K562 (cell line): ENCODE measurements around the gene ARHGDIA. TPM values are rescaled to one million over a fixed set of nuclear protein-coding genes. Genes with fewer than 3 reads are reported as not detected.

Experiments
- ADNP ChIP-seq: fragments of 200-800 bp; sonication (Bioruptor generic); IDR thresholded peaks from 2 replicates; pipeline ENCODE4 v1.6.1; 2016; ENCODE audit warnings: missing genetic modification characterization, missing compliant biosample characterization
- CBX5 ChIP-seq: IDR thresholded peaks from 2 replicates; pipeline ENCODE4 v1.6.1; 2014; ENCODE audit warnings: low read depth, borderline replicate concordance
- CEBPG ChIP-seq, 3 experiments: fragments of 200-800 bp in 1 of 3; sonication (Bioruptor generic) in 1 of 3; sonication (generic) in 1 of 3; formaldehyde crosslinking in 1 of 3; IDR thresholded peaks in 2 of 3; conservative IDR thresholded peaks in 1 of 3; 2 replicates each; pipeline versions ENCODE4 v1.6.1 to v1.8.0; 2016 to 2022; ENCODE audit warnings: missing compliant biosample characterization in 2 of 3, missing genetic modification characterization in 2 of 3, mild to moderate bottlenecking in 1 of 3, missing genetic modification reagents in 1 of 3
- CXXC5 ChIP-seq: fragments of 250-450 bp; sonication (Bioruptor Pico); IDR thresholded peaks from 2 replicates; pipeline ENCODE4 v1.8.0; 2022; ENCODE audit warnings: inconsistent platforms, mild to moderate bottlenecking, moderate library complexity
- DEAF1 ChIP-seq: fragments of 450-650 bp; formaldehyde crosslinking; IDR thresholded peaks from 2 replicates; pipeline ENCODE4 v1.4.0; 2020; ENCODE audit warnings: mild to moderate bottlenecking, moderate library complexity
- EGR1 ChIP-seq: fragments of 450-650 bp; conservative IDR thresholded peaks from 2 replicates; pipeline ENCODE4 v1.6.1; 2017; ENCODE audit warnings: mild to moderate bottlenecking
- KLF16 ChIP-seq: IDR thresholded peaks from 2 replicates; pipeline ENCODE4 v1.6.1; 2016; ENCODE audit warnings: antibody characterized with exemption
- KLF6 ChIP-seq: fragments of 250-450 bp; sonication (Bioruptor Pico); IDR thresholded peaks from 2 replicates; pipeline ENCODE4 v1.4.0; 2020; ENCODE audit warnings: mild to moderate bottlenecking, moderate library complexity, borderline replicate concordance
- MCM2 ChIP-seq: fragments of 450-650 bp; IDR thresholded peaks from 2 replicates; pipeline ENCODE4 v1.6.1; 2017; ENCODE audit warnings: low read depth, mild to moderate bottlenecking
- MIER1 ChIP-seq: fragments of 450-650 bp; IDR thresholded peaks from 2 replicates; pipeline ENCODE4 v1.6.1; 2016; ENCODE audit warnings: antibody characterized with exemption, mild to moderate bottlenecking, low read depth
- NFYB ChIP-seq: IDR thresholded peaks from 2 replicates; pipeline ENCODE4 v1.6.1; 2011; ENCODE audit warnings: mild to moderate bottlenecking, moderate library complexity; ENCODE audit not compliant: insufficient read length; ENCODE audit errors: extremely low read depth
- PCBP2 ChIP-seq: fragments of 200-400 bp; formaldehyde crosslinking; IDR thresholded peaks from 2 replicates; pipeline ENCODE4 v1.6.1; 2018; ENCODE audit warnings: low read length, low read depth, mild to moderate bottlenecking, moderate library complexity; ENCODE audit not compliant: poor library complexity, severe bottlenecking
- SLC30A9 ChIP-seq: fragments of 250-450 bp; sonication (Bioruptor Pico); IDR thresholded peaks from 2 replicates; pipeline ENCODE4 v1.8.0; 2022; ENCODE audit warnings: mild to moderate bottlenecking, moderate library complexity
- SNAPC5 ChIP-seq: fragments of 250-450 bp; sonication (Bioruptor Pico); IDR thresholded peaks from 2 replicates; pipeline ENCODE4 v1.8.0; 2021; ENCODE audit warnings: moderate library complexity, mild to moderate bottlenecking, inconsistent platforms
- SPI1 ChIP-seq: IDR thresholded peaks from 2 replicates; pipeline ENCODE4 v1.6.1; 2011; ENCODE audit warnings: low read depth, low read length, control low read depth, borderline replicate concordance
- TCF3 ChIP-seq: sonication (generic); formaldehyde crosslinking; IDR thresholded peaks from 2 replicates; pipeline ENCODE4 v1.4.0; 2020; ENCODE audit warnings: mild to moderate bottlenecking, missing genetic modification reagents
- TFAM ChIP-seq: fragments of 250-450 bp; sonication (Bioruptor Pico); conservative IDR thresholded peaks from 2 replicates; pipeline ENCODE4 v1.5.0; 2021; ENCODE audit warnings: mild to moderate bottlenecking, moderate library complexity
- TGIF2 ChIP-seq: sonication (generic); formaldehyde crosslinking; IDR thresholded peaks from 2 replicates; pipeline ENCODE4 v1.8.1; 2022; ENCODE audit warnings: mild to moderate bottlenecking, missing genetic modification reagents, moderate library complexity
- ZNF639 ChIP-seq, 2 experiments: fragments of 200-800 bp in 1 of 2; sonication (Bioruptor generic) in 1 of 2; sonication (generic) in 1 of 2; formaldehyde crosslinking in 1 of 2; IDR thresholded peaks in 1 of 2; conservative IDR thresholded peaks in 1 of 2; 2 replicates each; pipeline versions ENCODE4 v1.5.0 to v1.6.1; 2016 to 2020; ENCODE audit warnings: missing compliant biosample characterization in 1 of 2, missing genetic modification characterization in 1 of 2, missing genetic modification reagents in 1 of 2
- ZNF740 ChIP-seq, 3 experiments: fragments of 200-800 bp in 1 of 3; sonication (Bioruptor generic) in 1 of 3; sonication (generic) in 1 of 3; formaldehyde crosslinking in 1 of 3; IDR thresholded peaks; 2 replicates each; pipeline versions ENCODE4 v1.6.1 to v1.8.0; 2016 to 2022; ENCODE audit warnings: mild to moderate bottlenecking in 2 of 3, missing compliant biosample characterization in 2 of 3, missing genetic modification characterization in 2 of 3, missing genetic modification reagents in 1 of 3
- polyA plus RNA-seq, 8 experiments: library from polyadenylated mRNA; depleted of rRNA in 4 of 8; stranded (reverse) in 5 of 8; unstranded in 3 of 8; fragments of >200 nt; fragmentation: Nextera tagmentation in 2 of 8; fragmentation: Illumina TruSeq in 1 of 8; extraction: Ambion mirVana in 2 of 8; extraction: Trizol in 1 of 8; gene quantifications; 2 replicates each; pipeline versions ENCODE4 v1.2.1 to v1.2.3, GENCODE V29; 2011 to 2014; ENCODE audit warnings: inconsistent platforms in 1 of 8, missing spikeins in 1 of 8
- total RNA-seq, 7 experiments: library from RNA; depleted of rRNA in 6 of 7; stranded (reverse); fragments of >200 nt in 6 of 7; fragmentation: Illumina TruSeq in 2 of 7; extraction: Trizol in 2 of 7; gene quantifications; 2 replicates each; pipeline versions ENCODE4 v1.2.1 to v1.2.3, GENCODE V29; 2011 to 2021; ENCODE audit warnings: low replicate concordance in 1 of 7

ARHGDIA gene
- total and polyA plus RNA-seq, 9 of the 15 experiments (the other 6 are each of a cell fraction or from before 2014, with no cell fraction given), result 9.6 to 340 (median 97.6) TPM

GRCh38 chr17:81871387-81872230 lies 472 bp upstream of the ARHGDIA start (continued):
- TF ChIP-seq KLF6 (CRISPR knock-in tag) (no peak; the same call in 1 of the 2 replicates), CEBPG (CRISPR knock-in tag; IDR thresholded peaks at IDR 0.05) (peak; percentile 70; the same call in 1 of the 2 replicates), CEBPG (tag; conservative IDR thresholded peaks at IDR 0.05 in 1 of 2, IDR thresholded peaks at IDR 0.05 in 1 of 2) (no peak), PCBP2 (no peak), KLF16 (no peak), MIER1 (no peak), SPI1 (peak; percentile 61), SLC30A9 (no peak), CBX5 (no peak), MCM2 (no peak), NFYB (no peak), TFAM (no peak), EGR1 (peak; percentile 57), TGIF2 (CRISPR knock-in tag) (peak; percentile 59; the same call in 1 of the 2 replicates), SNAPC5 (no peak), ZNF639 (CRISPR knock-in tag; conservative IDR thresholded peaks at IDR 0.05 in 1 of 2, IDR thresholded peaks at IDR 0.05 in 1 of 2) (peak in 1 of 2 experiments; percentile 91; a peak in 2 of 4 replicates), CXXC5 (CRISPR knock-in tag) (peak; percentile 77), TCF3 (CRISPR knock-in tag) (peak; percentile 38), ZNF740 (CRISPR knock-in tag; IDR thresholded peaks at IDR 0.05) (no peak), ZNF740 (tag; IDR thresholded peaks at IDR 0.05) (no peak), ADNP (no peak), DEAF1 (no peak)
